ENCODE data around the gene FNDC3B. TPM values are rescaled to one million over a fixed set of nuclear protein-coding genes. Genes with fewer than 3 reads are reported as not detected.

FNDC3B gene
- total and polyA plus RNA-seq, 7 donors = 16.2 to 93.9 (median 50.3) TPM

GRCh38 chr3:172447611-172448579 is 408.5 kb downstream of the FNDC3B start, which contains the start of gene GHSR:
TSS of gene GHSR (minus strand) at chr3:172448456. CDS start at chr3:172448413, 43 bp downstream.
- H3K4me1 ChIP-seq = peaks cover 0 to 22% (median 5%) of the 10 kb centered on the region in 4 donors
- H3K27me3 ChIP-seq = peaks cover 24 to 63% (median 32%) of the 10 kb centered on the region in 3 donors
- DNase-seq = no peak
- no peak within 1 kb of the TSS for H3K27ac ChIP-seq
- WGBS, 2 donors = 11 to 28% methylated on average over 76 of the region's 76 CpGs
- intact Hi-C loops (cut with DNase I) = no loop called here
- no peaks in the 10 kb centered on the region for H3K9me3 ChIP-seq
- TF ChIP-seq POLR2A (IDR thresholded peaks at IDR 0.05) (no peak), CTCF (IDR thresholded peaks at IDR 0.05) (no peak), EP300 (IDR thresholded peaks at IDR 0.05) (no peak), POLR2AphosphoS5 (IDR thresholded peaks at IDR 0.05) (no peak)
- H3K4me3 ChIP-seq = no peak within 1 kb of the TSS
- H3K36me3 ChIP-seq = no peaks in the 10 kb centered on the region

- Histone ChIP-seq H3K4me1 (peaks cover 0 to 22% (median 5%) of the 10 kb centered on the region in 4 donors), H3K27ac (no peak overlapping the region), H3K27me3 (peaks cover 24 to 63% (median 32%) of the 10 kb centered on the region in 3 donors), H3K36me3 (no peaks in the 10 kb centered on the region), H3K9me3 (no peaks in the 10 kb centered on the region), H3K4me3 (no peak overlapping the region)
- WGBS, 2 donors = 10 to 18% methylated on average over 43 of the region's 43 CpGs
- intact Hi-C loops (cut with DNase I) = no loop called here
- no peak for DNase-seq
- TF ChIP-seq EP300 (IDR thresholded peaks at IDR 0.05) (no peak), POLR2A (IDR thresholded peaks at IDR 0.05) (no peak), CTCF (IDR thresholded peaks at IDR 0.05) (no peak), POLR2AphosphoS5 (IDR thresholded peaks at IDR 0.05) (no peak)
Measured at GRCh38 chr3:172448661-172449465, 409.5 kb downstream of the FNDC3B start.

- TF ChIP-seq CTCF (IDR thresholded peaks at IDR 0.05) = no peak
- no peak for TF ChIP-seq EP300 (IDR thresholded peaks at IDR 0.05)
- TF ChIP-seq POLR2A (IDR thresholded peaks at IDR 0.05) = no peak
- no peak for TF ChIP-seq POLR2AphosphoS5 (IDR thresholded peaks at IDR 0.05)
- no peak overlapping the region for H3K27ac ChIP-seq
- peaks cover 24 to 58% (median 32%) of the 10 kb centered on the region in 3 donors for H3K27me3 ChIP-seq
- peaks cover 0 to 22% (median 5%) of the 10 kb centered on the region in 4 donors for H3K4me1 ChIP-seq
- H3K4me3 ChIP-seq = no peak overlapping the region
- no peaks in the 10 kb centered on the region for H3K9me3 ChIP-seq
- no peak for DNase-seq
- 7 to 19% methylated on average over 34 of the region's 34 CpGs for WGBS, 2 donors
- H3K36me3 ChIP-seq = no peaks in the 10 kb centered on the region
- intact Hi-C loops (cut with DNase I) = no loop called here
Measured at GRCh38 chr3:172449466-172450149, 410.2 kb downstream of the FNDC3B start.

Small RNA genes lying within 50 kb of the gene (small RNA-seq; reads per million reads assigned to genes)
- 0 reads per million in 3 donors for gene RN7SL141P

Other genes with a start within 250 kb of the FNDC3B start
- 10 to 100 TPM in 2 of 4 donors, 1 to 10 TPM in 2; 8.6 to 19.9 (median 10.8) TPM for gene PLD1, start 229.1 kb upstream of the FNDC3B start, total RNA-seq
- 10 to 100 TPM; 12.2 to 24.3 (median 16.2) TPM for gene PLD1, start 229.1 kb upstream of the FNDC3B start, polyA plus RNA-seq
- not detected for gene TMEM212, start 196.2 kb upstream of the FNDC3B start, total RNA-seq
- not detected for gene TMEM212, start 196.2 kb upstream of the FNDC3B start, polyA plus RNA-seq